Medulla oblongata (tissue), 1 donor: ENCODE measurements around the gene BRIP1.

Experiments used
- DNase-seq: peaks from one replicate; pipeline ENCODE4 v3.0.0-alpha.2; 2015; ENCODE audit errors: extremely low spot score

Gene BRIP1

GRCh38 chr17:61632826-61633225 is 230.5 kb downstream of the BRIP1 start:
- no peak for DNase-seq

- DNase-seq, result no peak
Observed at GRCh38 chr17:61631800-61632199, 231.5 kb downstream of the BRIP1 start.
